ENCODE data around the gene C16orf96.

Gene C16orf96

GRCh38 chr16:4556112-4556511 is at the start of gene C16orf96:
Gene C16orf96, plus strand, starts transcription at chr16:4556340. Its CDS starts 150 bp downstream, at chr16:4556490.
- DNase-seq = no peak

GRCh38 chr16:4506450-4506849 is 49.7 kb upstream of the C16orf96 start:
- DNase-seq = peak; percentile 7

- no peak for DNase-seq
Measured at GRCh38 chr16:4507588-4508345, 48.4 kb upstream of the C16orf96 start.

- no peak for DNase-seq
Measured at GRCh38 chr16:4508806-4509205, 47.3 kb upstream of the C16orf96 start.

GRCh38 chr16:4509420-4509819 is 46.7 kb upstream of the C16orf96 start:
- DNase-seq = no peak

GRCh38 chr16:4510131-4510530 is 46.0 kb upstream of the C16orf96 start:
- DNase-seq = no peak

GRCh38 chr16:4510747-4511426 is 45.3 kb upstream of the C16orf96 start:
- DNase-seq = no peak

GRCh38 chr16:4511441-4512082 is 44.6 kb upstream of the C16orf96 start:
- no peak for DNase-seq

GRCh38 chr16:4512473-4512872 is 43.7 kb upstream of the C16orf96 start:
- DNase-seq = no peak

- no peak for DNase-seq
Measured at GRCh38 chr16:4513086-4513860, 42.9 kb upstream of the C16orf96 start.

GRCh38 chr16:4513881-4514280 is 42.3 kb upstream of the C16orf96 start:
- no peak for DNase-seq

GRCh38 chr16:4514606-4515005 is 41.5 kb upstream of the C16orf96 start:
- no peak for DNase-seq

- no peak for DNase-seq
Measured at GRCh38 chr16:4515611-4516233, 40.4 kb upstream of the C16orf96 start.

GRCh38 chr16:4517812-4518680 is 38.1 kb upstream of the C16orf96 start:
- no peak for DNase-seq

GRCh38 chr16:4519274-4520058 is 36.7 kb upstream of the C16orf96 start:
- DNase-seq = no peak

- no peak for DNase-seq
Measured at GRCh38 chr16:4520913-4521312, 35.2 kb upstream of the C16orf96 start.

GRCh38 chr16:4522051-4522581 is 34.0 kb upstream of the C16orf96 start:
- DNase-seq = no peak

- DNase-seq = no peak
Measured at GRCh38 chr16:4523686-4524085, 32.5 kb upstream of the C16orf96 start.

GRCh38 chr16:4524571-4524970 is 31.6 kb upstream of the C16orf96 start:
- DNase-seq = no peak

GRCh38 chr16:4525069-4525468 is 31.1 kb upstream of the C16orf96 start:
- no peak for DNase-seq

Data from NCI-H1048 (cell line).